ENCODE measurements around the gene CBFA2T2. TPM values are rescaled to one million over a fixed set of nuclear protein-coding genes. Genes with fewer than 3 reads are reported as not detected.

Gene CBFA2T2
- total and polyA plus RNA-seq, 2 donors (not counting 3 experiments of a cell fraction or from before 2014, with no cell fraction given): 10.7 to 12.1 TPM

DNA sequence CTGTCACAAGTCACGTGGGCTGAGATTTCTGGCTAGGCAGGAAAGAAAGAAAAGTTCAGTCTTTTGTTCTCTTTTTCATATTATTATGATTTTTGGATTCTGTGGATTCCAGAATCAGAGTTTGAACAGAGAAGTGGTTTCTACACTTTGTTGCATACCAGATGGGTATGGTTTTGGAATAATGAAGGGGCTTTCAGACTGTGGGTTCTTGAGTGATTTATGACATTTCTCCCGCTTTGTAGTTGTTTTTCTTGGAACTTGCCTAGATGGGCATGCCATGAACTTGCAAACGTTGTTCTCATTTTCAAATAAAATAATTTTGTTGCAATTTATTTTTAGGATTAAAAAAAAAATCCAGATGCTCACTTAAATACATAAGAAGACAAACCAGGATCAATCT lies 34.4 kb downstream of the CBFA2T2 start:
- no peak for FAIRE-seq
- Histone ChIP-seq H3K27ac (ENCODE audit: insufficient read depth, low read depth, low read length) (no peak overlapping the region), H3K27me3 (ENCODE audit: control insufficient read depth in 2 of 2, insufficient read depth in 2 of 2, low read length in 2 of 2) (no peaks in the 10 kb centered on the region), H3K36me3 (ENCODE audit: control insufficient read depth in 2 of 2, extremely low read depth in 1 of 2, insufficient read depth in 2 of 2, low read length in 2 of 2) (no peaks in the 10 kb centered on the region), H3K79me2 (ENCODE audit: control insufficient read depth, insufficient read depth, low read length) (no peaks in the 10 kb centered on the region), H2AFZ (ENCODE audit: low read depth, low read length) (no peak overlapping the region), H3K4me2 (ENCODE audit: insufficient read depth, low read length) (no peak overlapping the region), H3K9ac (replicated peaks; ENCODE audit: extremely low read depth, insufficient read depth, low read length) (no peak overlapping the region), H3K4me1 (ENCODE audit: control insufficient read depth, extremely low read depth, insufficient read depth, low read length) (no peaks in the 10 kb centered on the region), H3K9me3 (replicated peaks; ENCODE audit: control insufficient read depth, insufficient read depth, low read length) (no peaks in the 10 kb centered on the region), H4K20me1 (replicated peaks; ENCODE audit: control insufficient read depth, extremely low read depth, insufficient read depth, low read length) (peaks cover 2% of the 10 kb centered on the region), H3K9me1 (replicated peaks; ENCODE audit: control insufficient read depth, extremely low read depth, insufficient read depth, low read length) (no peaks in the 10 kb centered on the region), H3K4me3 (replicated peaks in 1 of 3; ENCODE audit: insufficient read depth in 1 of 3, low read depth in 1 of 3, low read length in 3 of 3) (no peak overlapping the region)
- POLR2A ChIA-PET: no interaction called here
- TF ChIP-seq, protein P1, sequence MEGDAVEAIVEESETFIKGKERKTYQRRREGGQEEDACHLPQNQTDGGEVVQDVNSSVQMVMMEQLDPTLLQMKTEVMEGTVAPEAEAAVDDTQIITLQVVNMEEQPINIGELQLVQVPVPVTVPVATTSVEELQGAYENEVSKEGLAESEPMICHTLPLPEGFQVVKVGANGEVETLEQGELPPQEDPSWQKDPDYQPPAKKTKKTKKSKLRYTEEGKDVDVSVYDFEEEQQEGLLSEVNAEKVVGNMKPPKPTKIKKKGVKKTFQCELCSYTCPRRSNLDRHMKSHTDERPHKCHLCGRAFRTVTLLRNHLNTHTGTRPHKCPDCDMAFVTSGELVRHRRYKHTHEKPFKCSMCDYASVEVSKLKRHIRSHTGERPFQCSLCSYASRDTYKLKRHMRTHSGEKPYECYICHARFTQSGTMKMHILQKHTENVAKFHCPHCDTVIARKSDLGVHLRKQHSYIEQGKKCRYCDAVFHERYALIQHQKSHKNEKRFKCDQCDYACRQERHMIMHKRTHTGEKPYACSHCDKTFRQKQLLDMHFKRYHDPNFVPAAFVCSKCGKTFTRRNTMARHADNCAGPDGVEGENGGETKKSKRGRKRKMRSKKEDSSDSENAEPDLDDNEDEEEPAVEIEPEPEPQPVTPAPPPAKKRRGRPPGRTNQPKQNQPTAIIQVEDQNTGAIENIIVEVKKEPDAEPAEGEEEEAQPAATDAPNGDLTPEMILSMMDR (IDR thresholded peaks at IDR 0.05; ENCODE audit: extremely low read depth in 1 of 2, insufficient read depth in 1 of 2, low read depth in 1 of 2, low read length in 2 of 2): no peak
- TF ChIP-seq FOS (IDR thresholded peaks at IDR 0.05; ENCODE audit: borderline replicate concordance, insufficient read depth, low read length) (no peak), GATA2 (IDR thresholded peaks at IDR 0.05; ENCODE audit: insufficient read depth, insufficient read length, low read depth, low read length) (no peak), MYC (IDR thresholded peaks at IDR 0.05; ENCODE audit: low read depth, low read length) (no peak), POLR2AphosphoS5 (IDR thresholded peaks at IDR 0.05; ENCODE audit: insufficient read depth, low read depth, low read length) (no peak), EZH2 (IDR thresholded peaks at IDR 0.05; ENCODE audit: borderline replicate concordance, low read depth, low read length, severe bottlenecking) (no peak), POLR2A (IDR thresholded peaks at IDR 0.05; ENCODE audit: low read depth, low read length) (no peak), JUN (IDR thresholded peaks at IDR 0.05; ENCODE audit: borderline replicate concordance, insufficient read depth, insufficient read length, low read depth) (no peak)
- TF ChIP-seq, protein P2, sequence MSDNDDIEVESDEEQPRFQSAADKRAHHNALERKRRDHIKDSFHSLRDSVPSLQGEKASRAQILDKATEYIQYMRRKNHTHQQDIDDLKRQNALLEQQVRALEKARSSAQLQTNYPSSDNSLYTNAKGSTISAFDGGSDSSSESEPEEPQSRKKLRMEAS (IDR thresholded peaks at IDR 0.05; ENCODE audit: insufficient read depth, insufficient read length): no peak
- intact Hi-C loops (cut with micrococcal nuclease): no loop called here
- no TSS peak for BruUV-seq (replicated peaks)
- DNase-seq (ENCODE audit: low read depth, low spot score): peak; percentile 31
- CTCF ChIA-PET: interaction anchor here (2.2 kb wide), 1 partner anchor 8 kb away, joined by 10 read pairs; no protein-coding TSS in a partner anchor
- dilution Hi-C loops (cut with MboI; ENCODE audit: extremely low pct_ligation_motif_present, low sequenced_read_pairs): no loop called here
